ENCODE measurements around the gene S100A12. TPM values are rescaled to one million over a fixed set of nuclear protein-coding genes. Genes with fewer than 3 reads are reported as not detected.

Gene S100A12
- total RNA-seq, 1 donor from 2014 or later = 2.4 TPM

- intact Hi-C loops (cut with DNase I) = no loop called here
- DNase-seq (no peak), ATAC-seq (ENCODE audit: poor library complexity) (no peak)
These were observed 30.0 kb downstream of the S100A12 start for GRCh38 chr1:153345187-153346076.

GRCh38 chr1:153344718-153345025, 30.7 kb downstream of the S100A12 start:
- ATAC-seq (ENCODE audit: poor library complexity) = peak; percentile 36
- DNase-seq = no peak
- intact Hi-C loops (cut with DNase I) = no loop called here

DNA sequence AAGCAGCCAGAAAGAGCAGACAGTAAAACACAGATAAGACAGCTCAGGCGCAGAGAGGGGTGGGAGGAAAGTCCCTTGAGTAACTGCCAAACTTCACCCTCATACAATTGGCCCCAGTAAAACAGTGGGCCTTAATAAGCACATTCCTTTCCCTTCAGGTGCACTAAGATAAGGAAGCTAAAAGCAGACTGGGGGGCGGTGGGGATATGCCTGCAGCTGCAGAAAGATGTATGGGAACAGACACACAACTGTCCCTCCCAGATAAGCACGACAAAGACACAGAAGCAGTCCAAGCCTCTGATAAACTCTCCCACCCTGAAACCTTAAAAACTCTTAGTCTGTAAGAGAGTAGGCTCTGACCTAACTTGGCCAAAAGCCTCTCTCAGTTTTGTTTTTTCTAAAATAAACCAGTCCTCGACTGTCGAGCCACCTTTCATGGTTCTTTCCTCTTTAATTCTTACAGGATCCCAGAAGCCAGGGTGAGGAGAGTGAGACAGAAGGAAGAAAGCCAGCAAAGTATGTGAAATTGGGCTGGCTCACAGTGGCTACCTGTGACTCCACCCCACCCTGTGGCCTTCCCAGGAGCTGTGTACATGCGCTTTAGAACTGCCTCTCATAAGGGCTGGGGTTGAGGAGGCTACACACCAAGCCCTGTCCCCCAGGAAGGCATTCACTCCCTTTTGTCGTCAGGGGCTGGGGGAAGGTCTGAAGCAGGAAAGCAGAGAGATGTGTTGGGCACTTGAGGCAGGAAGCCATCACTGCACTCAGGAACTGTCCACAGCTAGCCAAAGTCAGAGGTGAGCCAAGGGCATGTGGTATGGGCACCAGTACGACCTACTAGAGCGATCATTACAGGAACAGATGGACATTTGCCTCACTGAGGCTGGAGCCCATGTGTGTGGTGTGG, 31.4 kb downstream of the S100A12 start:
- ATAC-seq (ENCODE audit: poor library complexity) (no peak), DNase-seq (no peak)
- intact Hi-C loops (cut with DNase I) = no loop called here

DNA sequence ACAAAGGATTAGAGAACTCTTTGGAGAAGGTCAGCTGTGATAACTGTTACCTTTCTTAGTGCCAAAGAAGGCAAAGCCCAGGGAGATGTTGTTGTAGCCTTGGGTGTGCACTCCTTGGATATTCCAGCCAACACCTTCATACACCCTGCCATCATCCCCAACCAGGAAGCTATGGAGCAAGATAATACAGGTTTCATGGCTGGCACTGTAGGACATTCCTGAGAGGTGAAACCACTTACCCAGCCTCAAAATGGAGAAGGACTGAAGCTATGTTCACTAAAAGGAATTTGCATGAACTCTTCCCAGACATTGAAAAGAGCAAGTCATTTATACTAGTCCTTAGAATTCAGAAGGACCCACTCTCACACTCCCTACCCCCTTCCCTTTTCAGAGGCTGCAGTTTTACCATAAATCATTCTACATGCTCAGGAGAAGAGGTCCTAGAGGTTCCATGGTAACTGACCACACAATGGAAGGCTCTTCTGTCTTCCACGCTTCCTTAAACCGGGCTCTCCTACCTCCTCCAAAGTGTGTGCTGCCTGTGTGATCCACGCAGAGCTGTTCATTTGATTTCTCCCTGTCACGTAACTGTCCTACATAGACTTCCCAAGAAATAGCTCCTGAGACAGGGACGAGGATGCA, 32.3 kb downstream of the S100A12 start:
- no peak for ATAC-seq (ENCODE audit: poor library complexity)
- intact Hi-C loops (cut with DNase I) = no loop called here

DNA sequence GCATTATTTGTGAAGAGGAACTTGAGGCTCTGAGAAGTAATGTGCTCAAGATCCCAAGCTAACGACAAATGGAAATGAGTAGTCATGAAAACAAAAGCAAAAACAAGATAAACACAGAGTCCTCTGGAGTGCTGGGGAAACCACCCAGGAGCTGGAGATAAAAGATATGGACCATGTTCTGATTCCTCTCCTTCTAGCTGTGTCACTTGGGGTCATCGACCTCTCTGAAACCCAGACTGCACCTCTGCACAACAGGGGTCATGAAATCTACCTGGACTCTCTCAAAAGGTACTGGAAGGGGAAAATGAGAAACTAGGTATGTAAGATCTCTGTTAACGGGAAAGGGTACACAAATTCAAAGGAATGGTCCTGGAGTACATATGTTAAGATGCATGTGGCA, 33.2 kb downstream of the S100A12 start:
- intact Hi-C loops (cut with DNase I) = no loop called here
- ATAC-seq (ENCODE audit: poor library complexity) (no peak), DNase-seq (no peak)

More for the DNA sequence above, 32.3 kb downstream of the S100A12 start:
- no peak for DNase-seq

- DNase-seq (no peak), ATAC-seq (ENCODE audit: poor library complexity) (no peak)
- intact Hi-C loops (cut with DNase I) = no loop called here
These were observed 33.9 kb downstream of the S100A12 start for GRCh38 chr1:153341431-153341934.

- DNase-seq (no peak), ATAC-seq (ENCODE audit: poor library complexity) (no peak)
- intact Hi-C loops (cut with DNase I) = no loop called here
These were observed 35.1 kb downstream of the S100A12 start for GRCh38 chr1:153340356-153340755.

- intact Hi-C loops (cut with DNase I) = no loop called here
- ATAC-seq (ENCODE audit: poor library complexity) (no peak), DNase-seq (no peak)
These were observed 35.6 kb downstream of the S100A12 start for GRCh38 chr1:153339802-153340201.

DNA sequence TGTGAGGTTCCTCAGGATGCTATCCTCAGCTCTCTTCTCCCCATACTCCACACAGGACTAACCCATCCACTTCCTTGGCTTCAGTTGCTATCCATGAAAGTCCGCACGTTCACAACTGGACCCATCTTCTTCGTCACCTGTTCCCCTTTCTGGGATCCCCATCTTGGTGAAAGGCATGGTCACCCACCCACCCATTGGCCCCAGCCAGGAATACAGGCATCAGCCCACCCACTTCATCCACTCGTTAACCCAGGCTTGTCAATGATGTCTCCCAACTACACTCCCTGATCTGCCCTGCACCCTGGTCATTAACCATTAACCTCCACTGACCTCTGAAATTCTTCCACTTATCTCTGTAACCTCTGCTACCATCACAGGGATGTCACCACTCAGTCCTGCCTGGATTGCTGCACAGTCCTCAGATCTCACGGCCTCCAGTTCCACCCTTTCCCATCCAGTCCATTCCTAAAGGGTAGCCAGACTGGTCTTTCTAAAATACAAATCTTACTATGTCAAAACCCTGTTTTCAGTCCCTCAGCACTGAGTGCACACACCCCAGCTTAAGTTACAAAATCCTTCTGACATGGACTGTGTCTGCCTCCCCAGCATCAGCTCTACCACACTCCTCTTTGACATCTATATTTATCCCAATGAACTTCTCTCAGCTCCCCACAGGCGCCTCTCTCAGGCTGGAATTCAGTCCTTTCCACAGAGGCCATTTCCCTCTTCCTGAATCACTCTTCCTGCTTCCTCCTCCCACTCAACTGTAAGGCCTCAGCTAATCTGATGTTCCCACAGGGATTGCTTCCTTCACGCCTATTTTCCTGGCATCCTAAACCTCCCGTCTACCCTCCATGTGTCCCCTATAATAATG, 37.2 kb downstream of the S100A12 start:
- ATAC-seq (ENCODE audit: poor library complexity) (no peak), DNase-seq (no peak)
- intact Hi-C loops (cut with DNase I) = no loop called here

DNA sequence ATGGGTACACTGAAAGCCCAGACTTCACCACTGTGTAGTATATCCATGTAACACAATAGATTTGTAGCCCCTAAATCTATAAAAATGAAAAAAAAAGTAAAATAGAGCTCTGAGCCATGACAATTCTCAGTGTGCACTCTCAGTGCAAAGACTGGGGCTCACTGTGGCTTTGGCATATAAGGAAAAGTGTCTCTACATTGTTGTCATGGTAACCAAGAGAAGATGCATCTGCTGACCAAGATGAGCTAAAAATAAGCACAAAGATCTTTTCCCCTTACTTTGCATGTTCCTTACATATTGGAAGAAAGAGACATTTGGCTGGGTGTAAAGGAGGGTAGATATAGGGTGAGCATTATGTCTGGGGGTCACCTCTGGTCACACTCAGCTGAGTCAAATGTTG, 38.8 kb downstream of the S100A12 start:
- ATAC-seq (ENCODE audit: poor library complexity) (no peak), DNase-seq (no peak)
- intact Hi-C loops (cut with DNase I) = no loop called here

- no peak for DNase-seq
- intact Hi-C loops (cut with DNase I) = no loop called here
These were observed 41.5 kb downstream of the S100A12 start for GRCh38 chr1:153333902-153334301.

DNA sequence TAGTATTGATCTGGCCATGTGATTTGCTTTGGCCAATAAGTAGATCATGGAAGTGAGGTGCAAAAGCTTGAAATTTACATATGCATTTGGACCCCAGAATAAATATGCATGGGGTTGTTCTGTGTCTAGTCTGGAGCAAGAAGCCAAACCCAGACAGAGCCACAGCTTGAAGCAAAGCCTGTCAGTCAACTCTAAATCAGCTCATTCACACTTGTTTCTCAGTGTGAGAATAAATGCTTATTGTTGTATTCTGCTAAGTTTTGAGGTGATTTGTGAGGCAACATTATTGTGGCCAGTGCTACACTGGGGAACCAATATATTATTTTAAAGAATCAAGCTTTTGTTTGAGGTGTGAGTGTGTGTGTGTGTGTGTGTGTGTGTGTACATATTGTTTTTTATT, 50.5 kb downstream of the S100A12 start:
- no peak for DNase-seq
- intact Hi-C loops (cut with DNase I) = no loop called here
- ATAC-seq (ENCODE audit: poor library complexity) = no peak

More at GRCh38 chr1:153333902-153334301, 41.5 kb downstream of the S100A12 start:
- no peak for ATAC-seq (ENCODE audit: poor library complexity)

Other genes with a start within 250 kb of the S100A12 start
- gene SPRR2G, start 224.7 kb downstream of the S100A12 start, total RNA-seq = not detected
- not detected for gene LELP1, start 172.2 kb downstream of the S100A12 start, total RNA-seq
- gene PRR9, start 158.0 kb downstream of the S100A12 start, total RNA-seq = not detected
- not detected for gene LORICRIN, start 115.9 kb downstream of the S100A12 start, total RNA-seq
- not detected for gene PGLYRP3, start 62.7 kb downstream of the S100A12 start, total RNA-seq
- not detected for gene PGLYRP4, start 26.8 kb downstream of the S100A12 start, total RNA-seq
- 111 TPM for gene S100A9, start 17.8 kb downstream of the S100A12 start, total RNA-seq
- 42.5 TPM for gene S100A8, start 15.5 kb upstream of the S100A12 start, total RNA-seq
- not detected for gene S100A7A, start 40.9 kb upstream of the S100A12 start, total RNA-seq
- not detected for gene S100A7, start 85.0 kb upstream of the S100A12 start, total RNA-seq
- 260 TPM for gene S100A6, start 160.4 kb upstream of the S100A12 start, total RNA-seq
- not detected for gene S100A5, start 165.3 kb upstream of the S100A12 start, total RNA-seq
- gene S100A4, start 170.2 kb upstream of the S100A12 start, total RNA-seq = 130 TPM
- gene S100A3, start 173.6 kb upstream of the S100A12 start, total RNA-seq = 0.70 TPM
- 2.3 TPM for gene S100A2, start 190.2 kb upstream of the S100A12 start, total RNA-seq
- gene S100A16, start 237.5 kb upstream of the S100A12 start, total RNA-seq = 44.3 TPM
- 5.8 TPM for gene S100A14, start 240.7 kb upstream of the S100A12 start, total RNA-seq

Measured in Right ventricle myocardium superior (tissue), 1 donor.